Fibroblast of mammary gland (primary cell): Measurements from ENCODE around the gene CLEC16A.

Source experiments
- DNase-seq: peaks from one replicate; pipeline ENCODE4 v3.0.0-alpha.2; 2010; ENCODE audit warnings: low read depth
- H3K4me3 ChIP-seq: 2 replicates; pipeline ENCODE4 v1.5.1; 2011; ENCODE audit warnings: low read depth, mild to moderate bottlenecking, low read length, moderate library complexity; ENCODE audit not compliant: control insufficient read depth
- TF ChIP-seq, protein P1 (sequence below): conservative IDR thresholded peaks from 2 replicates; pipeline ENCODE4 v1.5.1; 2011; ENCODE audit warnings: low read depth, low read length, inconsistent platforms; ENCODE audit not compliant: control insufficient read depth, insufficient read depth

The CLEC16A gene

DNA sequence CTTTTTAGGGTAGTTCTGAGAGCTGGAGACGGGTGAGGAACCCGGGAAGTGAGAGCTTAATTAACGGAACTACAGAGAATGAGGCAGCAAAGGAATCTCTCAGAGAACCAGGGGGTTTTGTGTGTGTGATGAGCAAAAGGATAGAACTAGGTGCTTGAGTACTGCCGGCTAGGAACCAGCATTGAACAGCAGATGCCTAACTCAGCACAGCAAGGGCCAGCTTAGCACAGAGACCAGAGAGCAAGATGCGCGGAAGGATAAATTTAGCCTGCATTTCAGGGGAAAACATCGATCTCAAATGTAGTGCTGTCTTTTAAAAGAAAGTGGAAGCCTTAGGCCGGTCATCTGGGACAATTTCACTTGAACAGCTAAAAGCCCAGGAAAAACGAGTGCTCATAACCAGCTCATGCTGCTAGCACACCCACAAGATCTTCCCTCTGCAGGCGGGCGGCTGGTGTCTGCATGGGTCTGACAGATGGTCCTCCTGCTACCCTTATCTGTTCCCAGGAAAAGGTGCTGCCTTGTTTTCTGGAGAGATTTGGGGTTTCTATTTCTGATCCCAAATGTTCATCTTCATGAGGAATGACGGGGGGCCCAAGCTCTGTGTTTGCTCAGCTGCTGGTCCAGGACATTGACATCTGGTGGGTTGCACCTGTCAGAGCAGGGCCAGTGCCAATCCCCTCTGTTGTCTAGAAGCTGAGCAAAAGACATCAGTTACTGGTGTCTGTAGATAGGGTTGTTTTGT, 207.7 kb downstream of the CLEC16A start:
- no peak overlapping the region for H3K4me3 ChIP-seq
- TF ChIP-seq, protein P1, sequence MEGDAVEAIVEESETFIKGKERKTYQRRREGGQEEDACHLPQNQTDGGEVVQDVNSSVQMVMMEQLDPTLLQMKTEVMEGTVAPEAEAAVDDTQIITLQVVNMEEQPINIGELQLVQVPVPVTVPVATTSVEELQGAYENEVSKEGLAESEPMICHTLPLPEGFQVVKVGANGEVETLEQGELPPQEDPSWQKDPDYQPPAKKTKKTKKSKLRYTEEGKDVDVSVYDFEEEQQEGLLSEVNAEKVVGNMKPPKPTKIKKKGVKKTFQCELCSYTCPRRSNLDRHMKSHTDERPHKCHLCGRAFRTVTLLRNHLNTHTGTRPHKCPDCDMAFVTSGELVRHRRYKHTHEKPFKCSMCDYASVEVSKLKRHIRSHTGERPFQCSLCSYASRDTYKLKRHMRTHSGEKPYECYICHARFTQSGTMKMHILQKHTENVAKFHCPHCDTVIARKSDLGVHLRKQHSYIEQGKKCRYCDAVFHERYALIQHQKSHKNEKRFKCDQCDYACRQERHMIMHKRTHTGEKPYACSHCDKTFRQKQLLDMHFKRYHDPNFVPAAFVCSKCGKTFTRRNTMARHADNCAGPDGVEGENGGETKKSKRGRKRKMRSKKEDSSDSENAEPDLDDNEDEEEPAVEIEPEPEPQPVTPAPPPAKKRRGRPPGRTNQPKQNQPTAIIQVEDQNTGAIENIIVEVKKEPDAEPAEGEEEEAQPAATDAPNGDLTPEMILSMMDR = no peak
- no peak for DNase-seq

DNA sequence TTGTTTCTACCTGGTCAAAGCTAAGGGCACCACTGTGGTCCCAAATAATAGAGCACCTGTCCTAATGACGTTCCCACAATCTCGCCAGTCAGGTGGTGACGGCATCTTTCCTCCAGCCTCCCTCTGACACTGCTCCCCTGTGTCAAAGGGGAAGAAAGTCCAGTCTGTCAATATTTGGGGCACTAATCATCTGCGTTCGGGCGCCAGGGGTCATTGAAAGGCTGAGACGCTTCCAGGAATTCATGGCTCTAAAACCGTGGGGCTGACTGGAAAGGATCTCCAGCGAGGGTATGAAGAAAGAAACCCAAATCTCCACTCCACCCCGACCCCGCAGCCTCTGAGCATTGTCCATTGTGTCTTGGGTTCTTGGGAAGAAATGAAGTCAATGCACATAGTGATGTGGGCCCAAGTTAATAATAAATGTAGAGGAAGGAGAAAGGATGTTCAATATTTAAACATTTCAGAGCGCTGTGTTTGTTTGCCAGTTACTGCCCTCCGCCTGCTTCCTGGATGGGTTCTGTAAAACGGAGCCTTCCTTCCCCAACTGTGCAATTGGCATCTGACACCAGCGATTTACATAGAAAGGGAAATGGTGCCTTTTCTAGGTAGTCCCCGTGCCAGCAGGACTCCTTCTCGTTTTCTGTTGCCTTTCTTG, 208.4 kb downstream of the CLEC16A start:
- DNase-seq = no peak
- TF ChIP-seq, protein P1 = no peak
- no peak overlapping the region for H3K4me3 ChIP-seq

DNA sequence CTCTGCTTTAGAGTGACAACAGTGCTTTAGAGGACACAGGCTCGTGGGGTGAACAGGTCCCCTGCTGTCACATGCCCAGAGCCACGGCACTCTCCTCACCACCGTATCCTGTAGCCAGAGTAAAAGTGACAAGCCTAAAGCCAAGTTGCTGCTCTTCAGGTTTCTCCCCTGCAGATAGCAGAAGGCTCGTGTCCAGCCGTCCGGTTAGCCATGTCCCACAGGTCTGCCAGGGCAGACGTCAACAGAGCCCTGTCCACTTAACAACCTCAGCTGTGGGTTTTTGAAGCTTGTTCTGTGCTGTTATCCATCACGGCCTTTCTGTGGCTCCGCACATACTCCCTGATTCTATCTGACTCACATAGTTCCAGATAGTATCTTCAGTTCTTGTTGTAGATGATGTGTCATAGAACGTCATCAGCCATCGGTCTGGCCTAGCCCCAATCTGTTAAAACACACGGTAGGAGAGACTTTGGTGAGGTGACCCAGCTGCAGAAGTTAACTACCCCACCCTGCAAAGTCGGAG, 211.0 kb downstream of the CLEC16A start:
- TF ChIP-seq, protein P1 = no peak
- DNase-seq = peak; percentile 41
- no peak overlapping the region for H3K4me3 ChIP-seq

DNA sequence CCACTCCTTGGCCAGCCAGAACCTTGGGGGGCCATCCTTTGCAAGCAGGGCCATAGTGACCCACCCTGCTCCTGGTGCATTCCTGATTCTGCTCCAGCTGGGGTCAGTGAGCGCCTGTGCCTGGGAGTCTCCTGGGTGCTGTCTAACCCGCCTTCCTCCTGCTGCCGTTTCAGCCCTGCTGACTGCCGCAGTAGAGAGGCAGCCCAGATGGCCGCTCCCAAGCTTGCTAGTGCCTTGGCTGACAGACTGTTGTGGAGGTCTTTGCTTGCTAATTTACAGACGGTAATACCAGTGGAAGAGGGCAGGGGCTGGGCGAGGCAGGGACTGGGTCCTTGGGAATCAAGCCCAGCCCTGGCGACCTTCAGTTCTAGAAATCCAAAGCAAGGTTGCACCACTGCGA, 212.0 kb downstream of the CLEC16A start:
- TF ChIP-seq, protein P1 = no peak
- no peak for DNase-seq
- H3K4me3 ChIP-seq = no peak overlapping the region

DNA sequence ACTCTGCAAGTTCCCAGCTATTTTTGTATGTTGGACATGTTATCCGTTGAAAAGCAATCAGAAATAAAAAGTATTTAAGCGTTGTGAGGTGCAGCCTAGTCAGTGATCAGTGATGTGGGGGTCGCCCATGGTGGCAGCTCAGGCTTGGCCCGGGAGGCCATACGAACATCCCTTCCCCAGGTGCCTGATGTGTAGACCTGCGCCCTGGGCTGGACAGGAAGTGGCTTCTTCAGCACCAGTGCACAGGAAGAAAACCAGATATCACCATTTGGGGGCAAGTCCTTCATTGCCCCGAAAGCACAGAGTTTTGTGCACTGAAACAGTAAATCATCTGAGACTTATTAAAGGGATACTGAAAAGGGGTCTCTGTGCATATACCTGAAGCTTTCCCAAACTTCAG, 212.8 kb downstream of the CLEC16A start:
- no peak for DNase-seq
- TF ChIP-seq, protein P1 = no peak
- no peak overlapping the region for H3K4me3 ChIP-seq

DNA sequence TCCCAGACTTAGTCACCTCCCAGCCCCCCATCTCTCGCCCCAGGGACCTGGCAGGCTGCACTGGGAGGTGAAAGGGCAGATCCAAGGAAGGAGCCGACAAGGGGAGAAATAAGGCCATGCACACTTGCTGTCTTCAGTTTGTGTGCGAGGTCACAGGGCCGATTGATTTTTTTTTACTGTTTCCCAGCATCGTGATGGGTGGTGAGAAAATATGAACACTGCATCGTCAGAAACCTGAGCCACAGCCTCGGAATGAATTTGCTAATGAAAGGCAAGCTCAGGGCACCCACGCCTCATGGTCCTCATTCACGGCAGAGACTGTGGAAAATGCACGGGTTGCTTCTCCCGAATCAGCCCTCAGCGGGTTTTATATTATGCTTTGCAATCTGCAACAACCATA, 213.7 kb downstream of the CLEC16A start:
- TF ChIP-seq, protein P1 = no peak
- no peak for DNase-seq
- H3K4me3 ChIP-seq = no peak overlapping the region
